ENCODE data around the gene RTRAF.

Gene RTRAF

DNA sequence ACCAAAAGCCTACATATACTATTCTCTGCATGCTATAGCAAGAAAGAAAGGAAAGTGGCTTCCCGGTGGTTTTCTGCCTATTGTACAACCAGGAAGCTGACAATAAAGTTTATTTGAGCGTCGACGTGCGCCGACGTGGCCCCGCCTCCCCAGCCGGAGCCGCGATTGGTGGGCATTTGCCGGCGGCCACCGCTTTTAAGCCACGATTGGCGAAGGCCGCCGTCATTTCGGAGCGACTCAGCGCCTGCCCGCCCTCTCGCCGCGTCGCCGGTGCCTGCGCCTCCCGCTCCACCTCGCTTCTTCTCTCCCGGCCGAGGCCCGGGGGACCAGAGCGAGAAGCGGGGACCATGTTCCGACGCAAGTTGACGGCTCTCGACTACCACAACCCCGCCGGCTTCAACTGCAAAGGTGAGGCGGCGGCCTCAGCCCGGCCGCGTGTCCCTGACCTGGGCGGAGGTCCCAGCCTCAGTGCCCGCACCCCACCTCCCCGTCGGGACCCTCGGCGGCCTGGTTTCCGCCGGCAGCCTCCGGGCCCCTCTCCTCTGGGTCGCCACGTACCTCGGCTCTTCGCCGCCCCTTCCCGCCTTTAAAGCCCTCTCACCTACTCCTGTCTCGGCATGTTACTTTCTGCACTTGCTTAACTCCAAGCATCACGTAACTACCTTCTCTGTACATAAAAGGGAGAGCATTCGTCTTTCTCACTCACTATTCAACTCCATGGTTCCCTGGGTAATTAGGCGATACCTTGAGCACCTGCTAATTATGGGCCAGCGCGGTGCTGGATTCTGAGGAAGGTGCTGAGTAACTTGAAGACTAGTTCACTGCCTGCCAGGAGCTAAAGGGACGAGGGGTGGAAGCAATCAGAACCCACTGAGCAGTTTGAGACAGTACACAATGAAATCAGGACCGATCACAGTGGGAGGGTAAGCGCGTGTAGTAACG, at the start of gene RTRAF:
RTRAF (plus strand) TSS at position 254 of the 942 bp plus-strand sequence; CDS start at position 348, 94 bp downstream.
- DNase-seq: peak; percentile 96
- in situ Hi-C loops (cut with MboI; ENCODE audit: low pct_unique_long_range_greater_than_20kb, low sequenced_read_pairs): no loop called here

DNA sequence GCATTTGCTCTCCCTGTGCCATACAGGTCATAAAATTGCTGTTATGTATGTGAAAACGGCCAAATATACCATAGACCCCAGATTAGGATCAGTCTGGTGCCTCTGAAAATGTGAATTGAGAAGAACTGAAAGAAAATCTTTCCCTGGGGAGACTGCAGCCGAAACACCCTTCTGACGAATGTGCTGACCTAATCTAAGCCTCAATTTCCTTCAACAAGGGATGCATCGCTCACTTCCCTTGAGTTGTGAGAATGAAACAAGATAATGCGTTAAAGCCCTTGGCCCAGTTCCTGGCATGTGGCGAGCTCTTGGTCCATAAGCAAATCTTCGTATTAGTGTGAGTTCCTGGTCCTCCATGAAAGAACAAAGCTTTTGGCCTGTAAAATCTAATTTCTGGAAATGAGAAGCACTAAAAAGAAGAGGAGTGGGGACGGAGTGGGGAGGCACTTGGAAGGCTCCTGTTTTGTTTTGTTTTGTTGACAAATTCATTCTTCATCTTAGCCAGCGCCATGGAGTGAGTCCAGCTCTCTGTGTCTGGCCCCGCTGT, 49.5 kb upstream of the RTRAF start:
- in situ Hi-C loops (cut with MboI; ENCODE audit: low pct_unique_long_range_greater_than_20kb, low sequenced_read_pairs): no loop called here
- DNase-seq: no peak

DNA sequence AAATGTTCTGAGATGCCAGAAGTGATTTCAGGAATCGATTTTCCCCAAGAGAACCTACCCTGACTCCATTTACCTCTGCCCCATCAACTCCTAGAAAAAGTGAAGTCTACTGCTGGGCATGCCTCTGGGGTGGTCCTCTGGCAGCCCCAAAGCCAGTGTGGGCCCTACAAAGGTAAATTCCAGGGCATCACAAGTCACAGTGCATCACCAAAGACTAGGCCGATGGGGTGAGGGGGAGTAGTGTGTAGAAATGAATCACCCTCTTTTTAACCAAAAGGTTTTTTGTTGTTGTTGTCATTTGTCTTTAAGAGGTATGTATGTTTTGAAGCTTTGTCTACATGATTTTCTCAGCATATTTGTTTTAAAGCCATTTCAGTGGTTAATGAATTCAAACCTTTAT, 46.4 kb upstream of the RTRAF start:
- no peak for DNase-seq
- in situ Hi-C loops (cut with MboI; ENCODE audit: low pct_unique_long_range_greater_than_20kb, low sequenced_read_pairs): no loop called here

DNA sequence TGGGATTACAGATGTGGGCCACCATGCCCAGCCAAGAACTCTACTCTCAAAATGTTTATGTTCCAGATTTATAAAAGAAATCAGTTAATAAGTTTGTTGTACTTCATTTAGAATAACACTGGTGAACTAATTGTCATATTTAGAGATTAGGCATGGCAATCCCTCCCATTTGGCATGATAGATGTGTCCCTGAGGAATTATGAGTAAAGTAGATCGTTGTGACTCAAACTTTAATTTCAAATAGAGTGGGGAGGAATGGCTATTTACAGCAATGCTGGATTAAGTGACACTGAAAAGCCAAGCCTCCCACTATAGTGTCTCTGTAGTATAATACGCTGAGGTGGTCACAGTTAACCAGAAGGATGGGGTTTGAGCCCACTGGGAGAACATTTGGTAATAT, 39.3 kb upstream of the RTRAF start:
- in situ Hi-C loops (cut with MboI; ENCODE audit: low pct_unique_long_range_greater_than_20kb, low sequenced_read_pairs): no loop called here
- no peak for DNase-seq

- in situ Hi-C loops (cut with MboI; ENCODE audit: low pct_unique_long_range_greater_than_20kb, low sequenced_read_pairs): no loop called here
- no peak for DNase-seq
Observed at GRCh38 chr14:51951656-51952055, 37.7 kb upstream of the RTRAF start.

GRCh38 chr14:51954031-51954430, 35.3 kb upstream of the RTRAF start:
- in situ Hi-C loops (cut with MboI; ENCODE audit: low pct_unique_long_range_greater_than_20kb, low sequenced_read_pairs): no loop called here
- DNase-seq: no peak

DNA sequence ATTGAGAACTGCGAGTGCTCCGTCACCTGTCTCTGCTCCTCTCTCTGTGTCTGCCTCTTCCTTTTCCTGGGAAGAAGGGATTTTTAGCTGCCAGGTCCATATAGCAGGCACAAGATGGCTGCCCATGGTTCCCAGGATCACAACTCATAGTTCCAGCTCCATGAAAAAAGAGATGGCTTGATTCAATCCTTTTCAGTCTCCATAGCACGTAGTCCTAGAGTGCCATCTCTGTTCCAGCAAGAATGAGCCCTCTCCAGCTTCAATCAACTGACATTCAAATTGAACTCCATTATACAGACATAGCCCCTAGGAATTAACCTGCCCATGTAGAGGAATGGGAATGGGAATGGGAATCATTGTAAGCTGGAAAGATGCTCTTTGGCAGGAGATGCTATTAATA, 34.7 kb upstream of the RTRAF start:
- in situ Hi-C loops (cut with MboI; ENCODE audit: low pct_unique_long_range_greater_than_20kb, low sequenced_read_pairs): no loop called here
- no peak for DNase-seq

DNA sequence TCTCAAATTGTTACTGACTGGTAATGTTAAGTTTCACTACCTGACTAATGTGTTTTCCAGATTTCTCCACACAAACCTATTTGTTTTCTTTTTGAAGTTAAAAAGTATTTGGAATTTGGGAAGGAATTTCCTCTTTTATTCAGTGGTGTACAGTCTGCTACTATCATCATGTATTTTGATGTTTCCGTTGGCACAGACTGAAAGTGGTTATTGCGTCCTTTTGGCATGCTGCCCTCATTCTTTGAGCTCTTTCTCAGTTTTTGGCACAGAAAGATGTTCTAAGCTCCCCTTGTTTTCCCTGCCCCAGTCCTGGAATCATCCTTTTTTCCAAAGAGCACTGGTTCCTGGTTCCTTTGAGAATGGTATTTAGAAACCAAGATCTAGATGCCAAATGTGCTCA, 31.4 kb upstream of the RTRAF start:
- in situ Hi-C loops (cut with MboI; ENCODE audit: low pct_unique_long_range_greater_than_20kb, low sequenced_read_pairs): no loop called here
- DNase-seq: no peak

- no peak for DNase-seq
- in situ Hi-C loops (cut with MboI; ENCODE audit: low pct_unique_long_range_greater_than_20kb, low sequenced_read_pairs): no loop called here
Observed at GRCh38 chr14:51959928-51960327, 29.4 kb upstream of the RTRAF start.

DNA sequence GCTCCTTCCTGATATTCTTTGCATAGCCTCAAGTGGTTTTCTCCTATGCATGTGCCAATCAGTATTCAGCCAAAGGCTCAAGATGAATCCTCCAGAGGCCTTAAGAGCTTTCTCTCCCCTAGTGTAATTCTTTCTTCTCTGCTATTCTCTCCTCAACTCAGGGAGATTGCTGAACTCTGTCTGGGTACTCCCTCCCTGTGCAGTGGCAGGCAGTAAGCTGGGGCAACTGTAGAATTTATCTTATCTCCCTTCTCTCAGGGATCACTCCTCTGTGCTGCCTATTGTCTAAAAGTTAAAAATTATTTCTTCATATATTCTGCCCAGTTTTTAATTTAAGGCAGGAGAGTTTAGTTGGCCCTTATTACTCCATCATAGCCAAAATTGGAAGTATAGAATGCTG, 28.5 kb upstream of the RTRAF start:
- no peak for DNase-seq
- in situ Hi-C loops (cut with MboI; ENCODE audit: low pct_unique_long_range_greater_than_20kb, low sequenced_read_pairs): no loop called here

DNA sequence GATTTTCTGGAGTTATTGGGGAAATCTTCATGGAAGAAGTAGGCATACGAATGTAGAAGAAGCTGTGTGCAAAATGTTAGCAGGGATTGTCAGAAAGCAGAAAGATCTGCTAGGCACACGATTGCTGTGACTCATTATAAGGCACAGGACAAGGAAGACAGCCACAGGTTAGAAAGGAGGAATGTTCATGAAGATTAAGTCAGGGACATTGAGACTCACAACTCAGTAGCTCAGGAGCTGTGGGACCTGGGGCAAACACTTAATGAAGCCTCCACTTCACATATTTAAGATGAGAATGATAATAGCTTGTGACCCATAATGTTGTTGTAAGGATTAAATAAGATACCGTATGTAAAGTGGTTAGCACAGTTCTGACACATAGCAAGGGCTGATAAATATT, 26.6 kb upstream of the RTRAF start:
- in situ Hi-C loops (cut with MboI; ENCODE audit: low pct_unique_long_range_greater_than_20kb, low sequenced_read_pairs): no loop called here
- no peak for DNase-seq

GRCh38 chr14:51963286-51963685, 26.1 kb upstream of the RTRAF start:
- in situ Hi-C loops (cut with MboI; ENCODE audit: low pct_unique_long_range_greater_than_20kb, low sequenced_read_pairs): no loop called here
- DNase-seq: no peak

GRCh38 chr14:51967521-51967920, 21.8 kb upstream of the RTRAF start:
- no peak for DNase-seq
- in situ Hi-C loops (cut with MboI; ENCODE audit: low pct_unique_long_range_greater_than_20kb, low sequenced_read_pairs): no loop called here

GRCh38 chr14:51969852-51970540, 19.4 kb upstream of the RTRAF start:
- in situ Hi-C loops (cut with MboI; ENCODE audit: low pct_unique_long_range_greater_than_20kb, low sequenced_read_pairs): no loop called here

GRCh38 chr14:51972566-51972965, 16.8 kb upstream of the RTRAF start:
- in situ Hi-C loops (cut with MboI; ENCODE audit: low pct_unique_long_range_greater_than_20kb, low sequenced_read_pairs): no loop called here
- DNase-seq: no peak

More at GRCh38 chr14:51969852-51970540, 19.4 kb upstream of the RTRAF start:
- DNase-seq: no peak

DNA sequence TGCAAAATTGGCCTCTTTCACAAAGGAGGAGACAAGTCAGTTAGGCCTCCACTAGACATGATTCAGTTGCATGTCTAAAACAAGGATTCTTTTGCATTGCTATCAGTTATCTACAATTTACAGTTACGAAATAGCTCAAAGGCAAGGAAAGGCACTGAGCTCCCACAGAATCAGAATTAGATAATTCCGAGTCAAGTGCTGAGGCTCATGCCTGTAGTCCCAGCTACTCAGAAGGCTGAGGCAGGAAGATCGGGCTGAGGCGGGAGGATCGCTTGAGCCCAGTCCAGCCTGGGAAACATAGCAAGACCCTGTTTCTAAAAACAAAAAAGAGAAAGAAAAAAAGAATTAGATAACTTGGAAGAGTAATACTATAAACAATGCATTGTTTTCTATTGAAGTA, 12.3 kb upstream of the RTRAF start:
- in situ Hi-C loops (cut with MboI; ENCODE audit: low pct_unique_long_range_greater_than_20kb, low sequenced_read_pairs): no loop called here
- no peak for DNase-seq

GRCh38 chr14:51978681-51979085, 10.7 kb upstream of the RTRAF start:
- in situ Hi-C loops (cut with MboI; ENCODE audit: low pct_unique_long_range_greater_than_20kb, low sequenced_read_pairs): no loop called here
- DNase-seq: no peak

- in situ Hi-C loops (cut with MboI; ENCODE audit: low pct_unique_long_range_greater_than_20kb, low sequenced_read_pairs): no loop called here
- DNase-seq: peak; percentile 82
Observed at GRCh38 chr14:51979088-51979709, 10.1 kb upstream of the RTRAF start.

GRCh38 chr14:51981218-51981854, 8.0 kb upstream of the RTRAF start:
- DNase-seq: no peak
- in situ Hi-C loops (cut with MboI; ENCODE audit: low pct_unique_long_range_greater_than_20kb, low sequenced_read_pairs): no loop called here
